Stimulated activated naive CD4-positive, alpha-beta T cell (primary cell): ENCODE data around the gene TMED8.
"Not testable (repeated sequence)": the region's sequence is repeated elsewhere in the genome, so short reads cannot be mapped to it uniquely, and the experiment has no call there.

Experiments
- DNase-seq, 6 experiments: peaks; one replicate each; lab custom pipeline; 2025; lab: John Stamatoyannopoulos, UW

Gene TMED8

DNA sequence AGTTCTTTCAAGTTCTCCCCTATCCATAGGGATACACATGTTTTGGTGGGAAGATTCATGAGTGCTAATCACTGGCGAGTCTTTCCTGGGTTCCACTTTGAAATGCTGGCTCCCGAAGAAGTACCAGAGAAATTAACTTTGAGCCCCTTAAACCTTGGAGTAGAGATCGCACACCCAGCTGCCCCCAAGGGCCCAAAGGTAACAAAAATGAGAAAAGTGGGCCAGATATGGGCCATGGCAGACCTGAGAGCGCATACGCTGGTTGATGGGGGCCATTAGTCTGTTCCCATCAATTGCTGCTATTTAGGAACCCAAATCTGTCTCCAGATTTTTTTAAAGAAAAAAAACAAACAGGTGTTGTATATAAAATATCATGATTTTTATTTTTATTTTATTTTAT, 53.9 kb downstream of the TMED8 start:
- DNase-seq, result no peak

DNA sequence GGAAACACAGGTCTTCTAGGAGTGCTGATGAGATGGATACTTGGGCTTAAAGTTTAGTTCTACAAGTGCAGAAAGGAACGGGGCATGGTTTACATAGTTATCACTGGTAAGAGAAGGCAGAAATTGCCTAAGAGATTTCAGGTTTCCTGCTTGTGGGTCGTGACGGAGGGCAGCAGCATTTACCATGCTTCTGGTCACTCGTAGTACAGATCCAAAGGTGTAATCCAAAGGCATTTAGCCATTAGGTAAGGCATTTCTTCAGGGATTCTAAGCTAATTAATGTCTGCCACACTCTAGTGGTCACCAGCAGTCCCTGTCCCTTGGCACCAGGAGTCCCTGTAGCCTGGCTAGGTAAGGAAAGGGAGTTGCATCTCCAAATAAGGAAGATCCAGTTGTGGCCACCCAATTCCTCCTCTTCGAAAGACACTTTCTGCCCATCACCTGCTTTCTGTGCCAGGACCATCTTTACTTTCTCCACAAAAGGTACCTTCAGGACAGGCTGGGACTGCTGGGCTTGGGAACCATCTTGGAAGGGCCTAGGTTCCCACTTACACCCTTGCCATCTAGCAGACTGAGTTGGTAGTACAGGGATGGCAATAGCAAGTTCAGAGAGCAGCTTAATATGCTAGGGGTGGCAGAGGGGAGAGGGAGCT, 54.5 kb downstream of the TMED8 start:
- DNase-seq, result no peak

DNA sequence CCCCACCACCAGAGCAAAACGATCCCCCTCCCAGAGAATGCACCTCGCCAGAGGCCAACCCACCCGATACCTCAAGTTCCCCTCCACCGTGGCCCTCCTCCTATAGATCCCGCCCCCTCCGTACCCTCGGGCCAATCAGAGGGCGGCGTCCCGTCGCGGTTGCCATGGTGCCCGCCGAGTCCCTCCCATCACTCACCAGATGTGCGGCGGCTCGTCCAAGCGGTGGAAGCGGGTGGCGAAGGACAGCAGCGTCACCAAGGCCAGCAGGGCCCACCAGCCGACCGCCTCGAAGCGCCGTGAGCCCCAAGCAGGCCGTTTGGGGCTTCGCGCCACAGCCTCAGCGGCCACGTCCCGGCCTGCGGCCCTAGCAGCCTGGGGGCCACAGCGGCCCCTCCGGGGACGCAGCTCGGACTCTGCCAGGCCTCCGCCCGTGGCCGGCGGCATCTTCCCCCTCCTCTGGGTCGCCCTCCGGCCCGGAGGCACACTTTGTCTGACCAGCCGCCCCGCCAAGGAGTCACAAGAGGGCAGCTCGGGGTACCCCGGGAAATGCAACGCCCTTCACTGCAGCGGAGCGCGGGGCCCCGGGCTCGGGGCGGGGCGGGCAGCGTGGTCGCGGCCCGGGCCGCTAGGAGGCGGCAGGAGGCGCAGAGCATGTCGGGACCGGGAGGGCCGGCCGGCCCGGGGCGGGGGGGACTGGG, 56.5 kb downstream of the TMED8 start, which contains the start of gene POMT2:
Gene POMT2, minus strand, starts transcription at position 646 of the 698 bp plus-strand sequence. Its CDS starts 202 bp downstream, at position 444.
- peak; percentile 82 to 90 (median 89) for DNase-seq

DNA sequence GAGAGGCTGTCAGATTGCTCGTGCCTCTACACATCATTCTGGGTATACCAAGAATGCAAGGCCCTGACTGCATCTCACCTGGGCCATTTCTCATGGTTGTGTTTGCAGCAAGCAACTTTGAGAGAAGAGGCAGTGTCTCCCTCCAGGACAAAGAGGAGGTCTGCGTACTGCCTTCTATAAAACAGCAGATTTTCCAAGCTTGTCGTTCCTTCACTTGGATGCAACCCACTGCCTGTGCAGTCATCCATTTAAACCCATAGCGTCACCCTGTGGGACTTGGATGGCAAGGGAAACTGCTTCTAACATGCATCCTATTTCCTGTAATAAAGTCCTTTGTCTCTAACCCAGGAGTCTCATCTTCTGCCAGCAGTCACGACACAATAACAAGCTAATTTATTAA, 57.5 kb downstream of the TMED8 start:
- DNase-seq, result no peak

DNA sequence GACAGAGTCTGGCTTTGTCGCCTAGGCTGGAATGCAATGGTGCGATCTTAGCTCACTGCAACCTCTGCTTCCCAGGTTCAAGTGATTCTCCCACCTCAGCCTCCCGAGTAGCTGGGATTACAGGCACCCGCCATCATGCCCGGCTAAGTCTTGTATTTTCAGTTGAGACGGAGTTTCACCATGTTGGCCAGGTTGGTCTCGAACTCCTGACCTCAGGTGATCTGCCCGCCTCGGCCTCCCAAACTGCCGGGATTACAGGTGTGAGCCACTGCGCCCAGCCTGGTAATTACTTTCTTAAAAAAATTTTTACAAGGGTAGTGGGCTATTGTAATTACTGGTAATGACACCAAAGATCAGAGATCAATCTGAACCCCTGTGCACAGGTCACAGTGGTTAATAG, 58.1 kb downstream of the TMED8 start:
- DNase-seq, result not testable (repeated sequence)

DNA sequence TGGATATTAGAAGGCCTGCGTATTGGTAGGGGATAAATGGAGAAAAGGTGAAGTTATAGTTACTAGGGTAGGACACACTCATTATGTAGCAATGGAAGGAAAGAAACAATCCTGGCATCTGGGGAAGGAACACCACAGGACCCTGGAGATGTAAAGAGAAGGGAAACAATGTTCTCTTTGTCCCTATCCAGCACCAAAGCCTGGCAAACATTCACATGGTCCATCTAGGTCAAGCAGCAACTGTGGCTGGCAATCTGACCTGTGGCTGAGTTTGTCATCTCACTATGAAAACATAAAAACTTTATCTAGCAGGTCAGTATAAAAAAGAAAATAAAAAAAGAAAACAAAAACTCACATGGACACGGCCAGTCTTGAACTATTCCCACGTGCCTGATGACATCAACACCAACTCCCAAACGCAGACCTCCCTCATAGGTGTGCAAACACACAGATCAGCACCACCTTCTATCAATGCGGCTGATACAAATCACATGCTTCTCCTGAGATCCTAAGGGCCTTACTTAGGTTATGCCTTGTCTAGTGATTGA, 58.8 kb downstream of the TMED8 start:
- DNase-seq, result no peak

DNA sequence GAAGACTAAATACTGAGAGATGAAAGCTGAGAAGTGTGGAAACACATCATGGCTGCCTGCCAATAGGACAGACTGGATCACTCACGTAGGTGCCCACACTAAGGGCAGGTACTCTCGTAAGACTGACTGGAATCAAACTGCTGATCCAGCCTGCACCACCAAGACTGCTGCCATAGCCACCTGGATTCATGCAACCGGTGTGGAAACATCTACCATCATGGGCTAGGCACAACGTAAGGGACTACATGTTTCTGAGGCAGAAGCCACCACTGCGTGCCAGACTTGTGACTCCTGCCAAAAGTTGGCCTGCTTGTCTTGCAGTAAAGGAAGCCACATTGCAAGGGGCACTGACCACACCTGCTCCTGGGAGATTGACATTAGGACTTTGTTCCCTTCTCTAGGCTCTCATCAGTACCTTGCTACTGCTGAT, 60.0 kb downstream of the TMED8 start:
- DNase-seq, result no peak

DNA sequence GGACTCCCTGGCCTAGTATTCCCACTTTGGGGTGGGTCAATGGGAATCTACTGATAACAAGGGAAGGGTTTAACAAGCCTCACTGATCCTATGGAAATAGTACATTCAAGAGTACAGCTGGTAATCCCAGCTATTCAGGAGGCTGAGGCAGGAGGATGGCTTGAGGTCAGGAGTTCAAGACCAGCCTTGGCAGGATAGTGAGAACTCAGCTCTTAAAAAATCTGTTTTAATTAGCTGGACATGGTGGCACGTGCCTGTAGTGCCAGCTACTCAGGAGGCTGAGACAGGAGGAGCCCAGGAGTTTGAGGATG, 60.7 kb downstream of the TMED8 start:
- DNase-seq, result no peak

DNA sequence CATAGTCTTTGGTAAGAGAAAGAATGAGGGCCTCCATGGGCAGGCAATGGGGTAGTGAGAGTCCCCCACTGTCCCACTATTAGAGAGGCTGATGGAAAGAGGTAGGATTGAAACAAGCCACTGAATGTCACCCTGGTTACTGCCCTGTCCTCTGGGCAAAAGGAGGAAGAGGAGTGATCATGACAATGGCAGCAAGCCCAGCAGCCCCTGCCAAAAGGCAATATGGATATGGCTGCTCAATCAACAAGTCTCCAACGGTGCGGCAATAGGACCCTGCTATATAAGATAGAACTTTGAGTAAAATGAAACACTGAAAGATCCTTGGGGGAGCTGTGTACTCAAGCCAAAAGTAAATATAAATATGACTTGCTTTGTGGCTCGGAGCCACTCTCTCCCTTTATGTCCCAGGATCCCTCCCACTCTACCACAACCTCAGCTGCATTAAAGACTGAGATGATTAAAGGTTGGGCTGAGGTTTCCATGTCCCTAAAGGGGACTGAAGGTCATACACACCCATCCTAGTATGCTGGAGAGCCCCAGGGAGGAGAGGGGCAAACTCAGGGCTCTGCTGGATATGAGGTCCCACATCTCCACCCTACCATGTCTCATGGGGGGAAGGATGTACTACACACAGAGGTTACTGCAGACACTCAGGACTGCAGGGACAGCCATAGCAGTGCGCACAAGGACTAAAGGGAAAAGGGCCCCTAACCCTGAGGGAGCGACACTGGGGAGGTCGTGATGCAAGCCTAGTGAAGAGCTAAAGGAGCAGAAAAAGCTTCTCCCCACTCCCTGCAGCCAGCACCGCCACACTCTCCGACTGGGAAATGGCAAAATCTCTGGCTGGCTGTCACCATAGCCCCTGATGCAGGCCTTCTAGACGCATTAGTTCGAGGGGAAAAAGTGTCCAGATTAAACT, 62.1 kb downstream of the TMED8 start:
- no peak for DNase-seq

DNA sequence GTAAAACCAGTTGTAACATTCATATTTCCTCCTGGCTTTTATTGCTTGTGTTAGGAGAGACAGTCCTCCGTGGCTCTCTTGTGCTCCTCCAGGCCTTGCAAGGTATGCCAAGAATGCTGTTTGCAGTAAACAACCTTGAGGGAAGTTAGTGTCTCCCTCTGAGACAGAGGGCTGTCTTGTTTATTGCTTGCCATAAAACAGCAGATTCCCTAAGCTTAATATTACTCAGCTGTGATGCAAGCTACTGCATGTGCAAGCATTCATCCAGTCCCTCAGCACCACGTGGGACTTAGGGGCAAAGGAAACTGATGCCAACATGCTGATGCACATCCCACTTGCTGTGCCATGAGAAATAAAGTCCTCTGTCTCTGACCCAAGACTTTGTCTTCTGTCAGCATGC, 62.9 kb downstream of the TMED8 start:
- DNase-seq, result no peak

DNA sequence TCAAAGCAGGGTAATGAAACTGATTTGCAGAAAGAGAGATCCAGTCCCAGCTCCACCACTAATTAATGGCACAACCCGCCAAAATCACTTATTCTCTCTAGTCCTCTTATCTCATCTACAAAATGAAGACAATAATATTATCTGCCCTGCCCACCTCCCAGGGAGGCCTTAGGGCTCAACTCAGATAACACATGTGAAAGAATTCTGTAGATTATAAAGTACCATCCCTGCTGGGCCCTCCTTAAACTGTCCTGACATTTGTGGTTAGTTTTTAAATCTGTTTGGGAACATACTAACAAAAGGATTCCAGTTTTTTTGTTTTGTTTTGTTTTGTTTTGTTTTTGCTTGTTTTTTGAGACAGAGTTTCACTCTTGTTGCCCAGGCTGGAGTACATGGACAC, 63.5 kb downstream of the TMED8 start:
- DNase-seq, result no peak

DNA sequence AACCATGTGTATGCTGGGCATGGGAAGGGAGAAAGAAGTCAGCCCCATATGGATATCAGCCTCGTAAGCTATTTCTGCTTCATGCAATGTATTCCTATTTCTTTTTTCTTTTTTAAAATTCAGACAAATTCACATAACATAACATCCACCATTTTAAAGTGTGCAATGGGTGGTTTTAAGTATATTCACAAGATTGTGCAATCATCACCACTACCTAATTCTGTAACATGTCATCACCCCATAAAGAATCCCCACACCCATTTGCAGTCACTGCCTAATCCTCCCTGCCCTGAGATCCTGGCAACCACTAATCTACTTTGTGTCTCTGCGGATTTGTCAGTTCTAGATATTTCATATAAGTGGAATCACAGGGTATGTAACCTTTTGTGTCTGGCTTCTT, 65.7 kb downstream of the TMED8 start:
- DNase-seq, result no peak

DNA sequence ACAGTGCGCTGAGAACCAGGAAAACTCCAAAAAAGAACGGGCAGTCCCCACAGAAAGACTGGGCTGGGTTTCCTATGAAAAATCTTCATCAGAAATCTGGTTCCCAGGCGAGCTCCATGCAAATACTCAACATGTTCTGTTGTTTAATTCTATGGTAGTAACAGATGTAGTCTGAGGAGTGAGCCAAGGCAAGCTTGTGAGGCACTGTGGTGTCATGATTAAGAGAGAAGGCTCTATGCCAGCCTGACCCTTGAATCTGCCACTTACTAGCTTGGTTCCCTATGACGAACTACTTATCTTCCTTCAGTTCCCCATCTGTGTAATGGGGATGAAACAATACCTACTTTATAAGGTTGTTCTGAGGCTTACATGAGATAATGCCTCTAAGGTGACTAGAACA, 66.9 kb downstream of the TMED8 start:
- DNase-seq, result no peak

DNA sequence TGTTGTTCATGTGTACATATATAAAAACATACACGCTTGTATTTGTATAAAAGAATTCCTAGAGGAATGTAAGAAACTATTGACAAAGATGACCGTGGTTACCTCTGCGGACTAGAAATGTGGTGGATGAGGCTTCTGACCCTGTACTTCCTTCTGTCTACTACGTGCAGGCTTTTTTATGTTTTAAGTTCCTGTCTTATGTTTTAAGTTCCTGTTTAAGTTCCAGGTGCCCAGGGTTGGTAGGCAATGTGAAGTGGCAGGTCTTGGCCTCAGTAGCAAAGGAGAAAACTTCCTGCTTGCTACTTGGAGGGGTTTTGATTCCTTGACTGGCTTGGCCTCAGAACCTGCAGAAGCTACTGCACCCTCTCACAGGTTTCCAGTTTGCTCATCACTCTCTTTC, 67.8 kb downstream of the TMED8 start:
- no peak for DNase-seq

DNA sequence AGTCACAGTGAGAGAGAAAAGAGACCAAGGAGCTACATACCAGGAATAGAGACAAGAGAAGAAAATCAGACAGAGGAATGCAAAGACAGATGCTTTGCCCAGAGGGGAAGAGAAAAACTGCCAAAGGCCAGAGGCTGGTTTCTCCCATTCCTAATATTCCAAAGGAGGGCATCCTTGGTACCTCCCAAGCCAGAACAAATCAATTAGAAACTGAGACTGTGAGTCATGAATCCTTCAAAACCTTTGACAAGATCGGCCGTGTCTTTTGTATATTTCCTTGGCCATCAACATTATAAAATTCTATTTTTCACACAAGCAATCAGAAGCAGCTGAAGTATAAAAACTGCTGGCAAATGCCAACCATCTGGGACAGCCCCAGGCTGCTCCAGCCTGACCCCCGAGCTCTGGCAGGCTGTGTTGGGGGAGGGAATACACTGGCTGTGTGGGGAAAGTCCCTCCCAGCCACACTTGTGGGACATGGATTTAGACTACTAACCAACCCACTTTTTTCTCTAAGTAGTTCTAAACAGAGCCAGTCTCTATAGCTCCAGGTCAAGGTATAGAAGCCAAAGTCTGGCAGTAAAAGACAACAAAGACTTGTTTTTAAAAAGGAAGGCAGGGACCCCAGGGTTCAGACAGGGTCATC, 69.9 kb downstream of the TMED8 start:
- no peak for DNase-seq

DNA sequence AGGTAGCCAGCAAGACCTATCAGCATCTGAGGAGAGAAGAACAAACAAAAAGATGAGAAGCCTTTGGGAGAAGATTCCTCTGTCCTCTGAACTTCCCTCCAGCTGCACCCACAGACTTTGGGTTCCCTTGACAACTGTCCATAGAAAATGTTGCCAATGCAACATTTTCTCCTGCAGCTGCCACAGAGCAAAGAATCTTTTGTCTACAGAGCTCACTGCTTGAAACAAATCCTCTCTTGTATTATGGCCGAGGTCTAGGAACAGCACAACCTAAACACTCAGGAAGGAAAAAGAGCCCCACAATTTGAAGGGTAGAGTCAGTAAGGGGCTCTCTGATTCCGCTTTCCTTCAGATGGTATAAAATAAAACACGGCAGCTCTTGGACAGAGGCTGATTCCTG, 70.5 kb downstream of the TMED8 start:
- DNase-seq, result no peak

DNA sequence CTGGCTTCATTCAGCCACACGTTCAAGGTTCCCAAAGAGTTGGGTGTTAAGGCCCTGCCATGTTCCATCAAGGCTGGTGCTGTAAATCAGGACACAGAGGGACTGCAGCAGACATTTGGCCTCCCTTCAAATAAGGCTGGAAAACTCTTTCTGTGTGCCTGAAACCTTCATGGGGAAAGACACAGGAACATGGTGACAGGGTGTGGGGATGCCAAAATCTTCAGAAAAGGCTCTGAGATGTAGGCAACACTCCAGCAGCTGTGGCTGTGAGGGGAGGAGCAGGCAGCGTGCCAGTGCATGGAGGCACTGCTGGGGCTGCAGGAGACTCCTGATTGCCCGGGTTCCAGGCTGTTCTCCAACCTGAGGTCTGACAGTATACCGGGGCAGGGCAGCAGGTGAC, 71.2 kb downstream of the TMED8 start:
- no peak for DNase-seq

DNA sequence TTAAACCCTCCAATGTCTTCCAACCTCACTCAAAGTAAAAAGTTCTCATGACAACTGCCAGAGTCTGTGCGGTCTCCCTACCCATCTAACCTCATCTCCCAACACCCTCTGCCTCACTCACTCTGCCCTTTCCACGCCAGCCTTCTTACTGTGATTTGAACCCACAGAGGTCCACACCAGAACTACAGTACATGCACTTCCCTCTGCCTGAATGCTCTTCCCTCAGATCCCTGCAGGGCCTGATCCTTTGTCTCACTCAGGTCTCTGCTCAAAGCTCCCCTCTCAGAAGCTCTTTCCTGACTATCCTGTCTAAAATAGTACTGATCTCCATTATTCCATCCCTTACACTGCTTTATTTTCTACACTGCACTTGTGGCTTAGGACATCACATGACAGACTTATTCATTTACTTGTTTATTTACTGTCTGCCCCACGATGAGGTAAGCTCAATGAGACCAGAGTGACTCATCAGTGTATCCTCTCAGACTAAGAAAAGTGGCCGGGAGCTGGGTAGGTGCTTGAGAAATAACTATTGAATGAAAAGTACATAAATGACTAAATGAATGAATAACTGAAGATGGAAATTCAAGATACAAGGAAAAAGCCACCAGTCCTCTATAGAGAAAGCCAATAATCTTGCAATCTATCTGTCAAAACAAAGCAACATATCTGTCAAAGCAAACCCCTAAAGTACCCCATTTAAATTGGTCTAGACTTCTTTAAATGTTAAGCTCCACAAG, 73.3 kb downstream of the TMED8 start:
- DNase-seq, result no peak

DNA sequence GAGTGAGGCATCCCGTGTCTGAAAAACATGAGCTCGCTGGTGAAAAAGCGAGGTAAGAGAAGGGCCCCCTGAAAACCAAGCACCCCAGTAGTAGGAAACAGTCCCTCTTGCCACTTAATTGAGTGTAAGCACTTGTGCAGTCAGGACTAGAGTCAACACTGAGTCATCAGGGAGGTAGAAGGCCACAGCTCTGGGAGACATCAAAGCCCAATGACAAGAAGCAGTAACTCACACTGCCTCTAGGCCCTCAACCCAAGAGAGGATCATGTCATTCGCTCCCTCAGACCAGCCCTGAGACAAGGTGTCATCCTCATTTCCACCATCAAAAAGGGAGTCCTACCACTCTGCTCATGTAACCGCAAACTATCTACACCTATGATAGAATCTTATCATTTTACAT, 74.0 kb downstream of the TMED8 start:
- no peak for DNase-seq

DNA sequence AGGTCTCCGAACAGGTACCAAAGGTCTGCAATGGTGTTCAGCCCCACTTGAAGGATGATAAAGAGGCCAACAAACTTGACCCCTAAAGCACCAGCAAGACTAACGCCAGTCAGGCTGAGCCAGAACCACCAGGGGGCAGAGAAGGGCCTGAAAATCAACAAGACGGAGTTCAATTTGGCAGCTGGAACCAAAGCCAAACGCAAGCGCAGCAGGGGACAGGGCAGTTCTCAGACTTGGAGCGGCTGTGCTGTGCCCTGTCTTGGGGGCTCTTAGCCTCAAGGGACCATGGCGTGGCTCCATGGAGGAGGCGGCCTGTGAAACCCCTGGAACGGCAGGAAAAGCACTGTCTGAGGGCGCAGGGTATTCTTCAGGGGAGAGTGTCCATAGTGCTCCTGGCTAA, 75.8 kb downstream of the TMED8 start:
- peak in 5 of 6 experiments; percentile 16 to 46 (median 30) for DNase-seq

DNA sequence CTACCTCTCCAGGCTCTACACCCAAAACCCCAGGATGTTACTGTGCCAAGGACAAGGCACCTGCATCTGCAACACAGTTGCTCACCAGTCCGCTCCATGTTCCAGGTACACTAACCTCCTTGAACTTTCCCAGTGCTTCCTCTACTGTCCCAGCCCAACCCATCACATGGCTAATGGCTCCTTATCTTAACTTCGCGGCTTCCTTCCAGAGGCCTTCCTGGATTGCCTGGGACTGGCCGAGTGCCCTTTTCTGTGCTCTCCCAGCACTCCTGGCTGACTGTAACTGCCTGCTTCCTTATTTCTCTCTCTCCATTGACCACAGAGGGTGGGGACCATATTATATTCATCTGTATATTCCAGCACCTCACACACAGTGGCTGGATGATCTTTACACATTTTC, 77.1 kb downstream of the TMED8 start:
- no peak for DNase-seq
